Bronchial epithelial cell (primary cell): ENCODE results near the gene CRAMP1. TPM values are rescaled to one million over a fixed set of nuclear protein-coding genes. Genes with fewer than 3 reads are reported as not detected.
A peak's percentile ranks its signal among the peaks of the same experiment; 100 is the strongest.

Experiments used
- DNase-seq: peaks from one replicate; pipeline ENCODE4 v3.0.0-alpha.2; 2010; ENCODE audit warnings: low read depth
- FAIRE-seq: peaks from 2 replicates; lab custom pipeline; 2011; peaks lifted over from hg19 to GRCh38; lab: Jason Lieb, UNC
- H3K27me3 ChIP-seq: 2 replicates; pipeline ENCODE4 v1.5.1; 2011; ENCODE audit warnings: low read length; ENCODE audit not compliant: control insufficient read depth, insufficient read depth
- H3K36me3 ChIP-seq: 2 replicates; pipeline ENCODE4 v1.5.1; 2011; ENCODE audit warnings: low read length; ENCODE audit not compliant: control insufficient read depth, insufficient read depth
- H3K4me3 ChIP-seq: 2 replicates; pipeline ENCODE4 v1.5.1; 2011; ENCODE audit warnings: mild to moderate bottlenecking, low read depth, low read length, control low read depth
- CTCF ChIP-seq: IDR thresholded peaks from 2 replicates; pipeline ENCODE4 v1.5.1; 2011; ENCODE audit warnings: mild to moderate bottlenecking, moderate library complexity, low read length, control low read depth, inconsistent platforms; ENCODE audit not compliant: insufficient read depth, severe bottlenecking
- total RNA-seq: library from RNA; depleted of rRNA; stranded (reverse); fragments of >200 nt; gene quantifications from 2 replicates; pipeline ENCODE4 v1.2.1, GENCODE V29; 2014

The CRAMP1 gene
- total RNA-seq, 1 donor from 2014 or later = 3.9 TPM

- H3K27me3 ChIP-seq = no peaks in the 10 kb centered on the region
- H3K36me3 ChIP-seq = peaks cover 3% of the 10 kb centered on the region
- FAIRE-seq (no peak), DNase-seq (no peak)
- H3K4me3 ChIP-seq = peak overlapping the region; percentile 82
- no peak for TF ChIP-seq CTCF
Measured at GRCh38 chr16:1610899-1611632, 1.1 kb upstream of the CRAMP1 start.

GRCh38 chr16:1613211-1613622 is 1.1 kb downstream of the CRAMP1 start:
- no peaks in the 10 kb centered on the region for H3K27me3 ChIP-seq
- no peak for TF ChIP-seq CTCF
- peak overlapping the region; percentile 72 for H3K4me3 ChIP-seq
- peaks cover 9% of the 10 kb centered on the region for H3K36me3 ChIP-seq
- FAIRE-seq (no peak), DNase-seq (no peak)

- FAIRE-seq (no peak), DNase-seq (no peak)
- peak overlapping the region; percentile 72 for H3K4me3 ChIP-seq
- H3K36me3 ChIP-seq = peaks cover 11% of the 10 kb centered on the region
- TF ChIP-seq CTCF = no peak
- H3K27me3 ChIP-seq = no peaks in the 10 kb centered on the region
Measured at GRCh38 chr16:1613728-1614455, 1.7 kb downstream of the CRAMP1 start.

GRCh38 chr16:1614456-1615102 is 2.4 kb downstream of the CRAMP1 start:
- DNase-seq = no peak
- Histone ChIP-seq H3K27me3 (no peaks in the 10 kb centered on the region), H3K36me3 (peaks cover 11% of the 10 kb centered on the region), H3K4me3 (peak overlapping the region; percentile 72)
- no peak for FAIRE-seq
- peak; percentile 7 for TF ChIP-seq CTCF

- no peak for TF ChIP-seq CTCF
- peaks cover 20% of the 10 kb centered on the region for H3K36me3 ChIP-seq
- DNase-seq = no peak
- no peaks in the 10 kb centered on the region for H3K27me3 ChIP-seq
- no peak for FAIRE-seq
- H3K4me3 ChIP-seq = peak overlapping the region; percentile 72
Measured at GRCh38 chr16:1615761-1616160, 3.6 kb downstream of the CRAMP1 start.
